Cardiac fibroblast (primary cell): ENCODE measurements around the gene C1orf105.
A peak's percentile ranks its signal among the peaks of the same experiment; 100 is the strongest.

Experiments
- DNase-seq, 2 donors: peaks; one replicate each; pipeline versions ENCODE4 v3.0.0 to v3.0.0-alpha.2; 2010; ENCODE audit warnings: low read depth in 2 of 2
- H3K4me3 ChIP-seq, 2 donors: replicated peaks in 1 of 2; 1 replicate in 1 of 2; 2 replicates in 1 of 2; pipeline ENCODE4 v1.5.1; 2011; ENCODE audit warnings: low read depth in 2 of 2, low read length in 2 of 2, mild to moderate bottlenecking in 2 of 2, moderate library complexity in 1 of 2
- CTCF ChIP-seq: IDR thresholded peaks from one replicate; pipeline ENCODE4 v1.5.1; 2011; ENCODE audit warnings: low read depth, mild to moderate bottlenecking, low read length, inconsistent platforms

C1orf105 gene

DNA sequence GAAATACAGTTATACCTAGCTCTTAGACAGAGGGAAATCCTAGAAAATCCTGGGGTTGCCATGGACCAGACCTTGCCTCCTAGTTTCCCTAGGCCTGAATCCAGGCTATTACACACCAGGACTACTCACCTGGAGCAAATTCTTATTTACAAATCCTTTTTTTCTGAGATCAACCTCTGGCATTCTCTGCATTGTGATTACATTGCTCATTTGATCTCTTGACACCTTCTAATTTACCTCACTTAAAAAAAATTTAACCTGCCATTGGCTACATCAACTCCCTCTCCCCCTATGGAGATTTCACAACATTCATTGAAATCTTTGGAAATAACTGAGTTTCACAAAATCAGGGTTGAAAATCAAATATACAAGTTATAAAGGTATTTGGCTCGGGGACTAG is 2.9 kb upstream of the C1orf105 start:
- TF ChIP-seq CTCF: no peak
- no peak overlapping the region for H3K4me3 ChIP-seq
- DNase-seq: no peak

- no peak overlapping the region for H3K4me3 ChIP-seq
- no peak for DNase-seq
- no peak for TF ChIP-seq CTCF
Observed at GRCh38 chr1:172421974-172422604, 1.6 kb downstream of the C1orf105 start.

DNA sequence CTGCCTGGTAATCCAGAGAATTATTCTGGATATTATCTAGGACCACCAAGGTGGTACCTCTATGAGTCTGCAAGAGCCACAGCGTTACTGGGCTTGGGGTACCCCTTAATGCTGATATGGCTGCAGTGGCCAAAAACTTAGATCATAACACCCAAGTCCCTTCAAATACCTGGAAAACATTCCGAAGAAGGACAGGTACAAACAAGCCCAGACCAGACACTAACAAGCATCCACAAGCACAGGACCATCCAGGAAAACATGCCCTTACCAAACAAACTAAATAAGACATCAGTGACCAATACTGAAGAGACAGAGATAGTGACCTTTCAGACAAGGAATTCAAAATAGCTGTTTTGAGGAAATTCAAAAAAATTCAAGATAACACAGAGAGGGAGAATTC is 2.9 kb downstream of the C1orf105 start:
- H3K4me3 ChIP-seq: no peak overlapping the region
- no peak for TF ChIP-seq CTCF
- DNase-seq: no peak

- TF ChIP-seq CTCF: no peak
- no peak overlapping the region for H3K4me3 ChIP-seq
- DNase-seq: no peak
Observed at GRCh38 chr1:172425339-172425738, 4.9 kb downstream of the C1orf105 start.

- no peak for TF ChIP-seq CTCF
Observed at GRCh38 chr1:172427191-172427590, 6.7 kb downstream of the C1orf105 start.

DNA sequence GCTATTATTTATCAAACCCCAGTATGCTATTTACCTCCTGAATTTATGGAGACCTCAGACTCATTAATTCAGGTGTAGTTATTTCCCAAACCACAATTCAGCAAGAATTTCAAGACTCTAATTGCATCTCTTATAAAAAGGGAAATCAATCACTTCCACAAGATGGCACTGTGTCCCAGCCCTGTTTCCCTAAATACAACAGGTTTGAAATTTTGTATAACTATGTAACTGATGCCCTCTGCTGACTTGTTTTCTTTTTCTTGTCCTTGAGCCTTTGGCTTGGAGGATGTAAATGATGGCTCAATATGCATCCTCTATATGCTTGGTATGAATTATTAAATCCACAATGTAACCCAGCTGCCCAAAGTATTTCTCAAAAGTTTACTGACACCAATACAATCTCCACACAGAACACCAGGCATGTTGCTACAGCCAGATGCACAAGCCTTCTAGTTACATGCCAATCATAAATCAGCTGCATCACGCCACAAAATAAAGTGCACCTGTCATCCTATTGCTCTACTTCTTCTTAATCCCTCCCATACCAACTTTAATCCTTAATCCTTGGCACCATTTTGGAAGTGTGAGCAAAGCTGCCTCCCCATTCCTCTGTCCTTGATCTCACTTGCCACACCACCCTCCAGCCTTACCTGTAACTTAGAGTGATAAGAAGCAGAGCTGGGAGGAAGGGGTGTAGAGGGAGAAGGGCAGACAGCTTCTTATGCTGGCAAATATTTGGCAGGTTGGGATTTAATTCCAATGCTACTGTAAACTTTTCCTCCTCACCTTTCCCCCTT is 9.0 kb downstream of the C1orf105 start:
- DNase-seq: peak; percentile 85
- peak; percentile 77 for TF ChIP-seq CTCF
- no peak overlapping the region for H3K4me3 ChIP-seq

More at GRCh38 chr1:172427191-172427590, 6.7 kb downstream of the C1orf105 start:
- no peak overlapping the region for H3K4me3 ChIP-seq
- no peak for DNase-seq
